NCI-H460 (cell line): Measurements from ENCODE around the gene CCDC6. TPM values are rescaled to one million over a fixed set of nuclear protein-coding genes. Genes with fewer than 3 reads are reported as not detected.
A peak's percentile ranks its signal among the peaks of the same experiment; 100 is the strongest.
"Not testable (repeated sequence)": the region's sequence is repeated elsewhere in the genome, so short reads cannot be mapped to it uniquely, and the experiment has no call there.

Experiments used
- DNase-seq: peaks from one replicate; pipeline ENCODE4 v3.0.0-alpha.2; 2016; ENCODE audit warnings: low read depth; ENCODE audit errors: extremely low read depth
- total RNA-seq: library from RNA; depleted of rRNA; stranded (reverse); fragments of >200 nt; shearing (Covaris generic); gene quantifications from 2 replicates; pipeline ENCODE4 v1.2.3, GENCODE V29; 2014

Gene CCDC6
- total RNA-seq, 1 experiment from 2014 or later = 37.6 TPM

DNA sequence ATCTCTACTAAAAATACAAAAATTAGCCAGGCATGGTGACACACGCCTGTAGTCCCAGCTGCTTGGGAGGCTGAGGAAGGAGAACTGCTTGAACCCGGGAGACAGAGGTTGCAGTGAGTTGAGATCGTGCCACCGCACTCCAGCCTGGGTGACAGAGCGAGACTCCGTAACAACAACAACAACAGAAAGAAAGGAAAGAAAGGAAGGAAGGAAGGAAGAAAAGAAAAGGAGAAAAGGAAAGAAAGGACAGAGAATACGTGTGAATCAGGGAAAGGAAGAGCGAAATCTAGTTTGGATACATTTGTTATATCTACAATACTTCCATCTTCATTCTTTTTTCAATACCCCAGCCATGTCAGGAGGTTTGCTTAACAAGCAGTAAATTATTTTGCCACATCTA is 21.5 kb downstream of the CCDC6 start:
- not testable (repeated sequence) for DNase-seq

DNA sequence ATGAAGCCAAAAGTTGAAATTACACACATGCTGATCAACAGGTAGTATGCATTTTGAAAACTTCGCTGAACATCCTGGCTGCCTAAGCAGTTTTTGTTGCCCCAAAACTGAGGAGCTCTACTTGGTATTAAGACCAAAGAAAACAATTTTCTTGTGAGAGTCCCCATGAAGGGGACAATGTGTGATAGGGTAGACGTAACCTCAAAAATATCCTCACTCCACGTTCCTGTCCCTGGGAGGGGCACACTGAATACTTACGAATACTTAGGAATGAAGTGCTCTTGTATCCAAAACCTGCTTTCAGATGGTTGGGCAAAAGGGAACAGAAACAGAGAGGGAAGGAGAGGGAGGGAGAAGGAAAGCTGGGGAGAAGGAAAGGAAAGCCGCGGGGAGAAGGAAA is 24.7 kb downstream of the CCDC6 start:
- DNase-seq = no peak

DNA sequence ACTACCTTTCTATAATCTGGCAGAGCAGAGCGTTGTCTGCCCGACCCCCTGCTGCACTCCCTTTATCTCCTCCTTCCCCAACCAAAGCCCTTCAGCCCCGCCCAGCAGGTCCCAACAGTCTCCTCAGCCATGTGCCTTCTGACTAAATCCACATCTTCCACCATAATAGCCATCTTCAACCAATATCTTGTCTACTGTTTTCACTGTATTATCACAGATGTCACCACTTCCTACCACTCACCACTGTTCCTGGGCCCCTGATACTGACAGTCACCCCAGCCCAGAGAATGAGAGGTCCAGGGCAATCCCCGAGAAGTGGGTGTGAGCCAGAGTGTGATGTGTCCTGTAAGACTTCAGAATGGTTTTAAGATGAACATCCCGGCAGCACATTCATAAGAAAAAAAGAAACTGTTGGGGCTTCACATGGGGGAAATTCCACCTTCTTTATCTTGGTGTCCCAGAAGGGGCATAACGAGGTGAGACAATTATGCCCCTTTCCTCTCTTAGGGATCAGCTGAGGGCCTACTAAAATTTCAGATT is 25.3 kb downstream of the CCDC6 start:
- no peak for DNase-seq

DNA sequence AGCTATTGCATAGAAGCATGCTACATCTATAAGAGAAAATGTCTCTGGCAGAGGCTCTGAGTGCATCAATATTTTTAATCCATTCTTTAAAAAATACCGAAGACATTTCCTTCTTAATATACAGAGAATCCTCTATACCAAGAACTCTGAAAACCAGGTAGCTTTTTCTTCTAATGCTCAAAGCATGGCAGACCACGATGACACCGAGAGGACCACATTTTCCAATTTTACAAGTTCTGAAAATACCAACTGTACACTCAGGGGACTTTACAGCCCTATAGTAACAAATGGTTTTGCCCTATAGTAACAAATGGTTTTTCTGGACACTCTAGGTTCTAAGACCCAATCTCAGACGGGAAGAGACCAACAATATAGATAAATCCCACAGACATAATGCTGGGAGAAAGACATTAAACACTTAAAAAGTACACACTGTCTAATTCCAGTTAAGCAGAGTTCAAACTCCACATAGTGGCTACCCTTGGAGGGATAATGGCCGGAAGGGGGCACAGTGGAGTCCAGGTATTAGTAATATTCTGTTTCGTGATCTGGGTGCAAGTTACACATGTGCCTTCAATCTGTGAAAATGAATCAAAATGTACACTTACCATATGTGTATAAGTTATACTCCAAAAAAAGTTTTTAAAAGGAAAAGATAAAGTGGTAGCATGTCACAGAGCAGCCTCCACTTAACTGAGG is 26.2 kb downstream of the CCDC6 start:
- DNase-seq = no peak

DNA sequence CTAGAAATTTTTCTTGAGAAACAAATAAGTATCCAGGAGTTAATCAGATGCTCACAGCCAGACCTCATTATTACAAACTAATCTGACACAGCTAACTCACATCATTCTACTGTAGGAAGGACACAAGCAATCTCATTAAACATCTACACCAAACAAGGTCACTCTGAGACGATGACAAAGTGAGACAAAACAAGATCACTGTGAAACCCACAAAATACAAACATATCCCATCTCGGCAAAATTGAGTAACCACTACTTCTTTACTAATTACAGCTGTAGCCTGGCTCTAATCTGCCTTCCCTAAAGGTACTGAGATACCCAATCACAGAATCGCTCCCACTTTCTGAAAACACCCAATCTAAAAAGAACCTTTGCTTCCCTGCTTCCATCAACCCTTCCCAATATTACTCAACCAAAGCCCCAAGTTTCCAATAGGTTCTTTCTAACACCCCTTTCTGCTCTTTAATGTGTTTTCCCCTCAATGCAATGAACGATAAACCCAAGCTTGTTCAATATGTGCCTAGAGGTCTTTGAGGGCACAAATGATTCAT is 26.9 kb downstream of the CCDC6 start:
- DNase-seq = no peak

DNA sequence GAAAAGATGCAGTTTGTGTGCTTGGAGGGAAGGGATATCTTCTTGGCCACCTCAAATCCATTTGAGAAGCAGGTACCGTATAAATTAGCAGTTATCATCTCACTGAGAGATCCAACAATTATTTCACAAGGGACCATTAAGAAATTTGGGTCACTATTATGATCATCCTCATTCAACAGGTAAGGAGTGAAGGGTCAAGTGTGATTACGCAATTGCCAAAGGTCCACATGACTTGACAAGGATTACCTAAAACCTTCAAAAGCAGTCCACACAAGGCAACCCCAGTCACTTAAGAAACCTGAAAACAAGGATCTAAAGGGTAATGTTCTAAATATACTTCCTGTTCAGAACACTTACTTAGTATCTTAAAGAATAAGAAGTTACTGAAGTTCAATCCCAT is 27.4 kb downstream of the CCDC6 start:
- DNase-seq = no peak

DNA sequence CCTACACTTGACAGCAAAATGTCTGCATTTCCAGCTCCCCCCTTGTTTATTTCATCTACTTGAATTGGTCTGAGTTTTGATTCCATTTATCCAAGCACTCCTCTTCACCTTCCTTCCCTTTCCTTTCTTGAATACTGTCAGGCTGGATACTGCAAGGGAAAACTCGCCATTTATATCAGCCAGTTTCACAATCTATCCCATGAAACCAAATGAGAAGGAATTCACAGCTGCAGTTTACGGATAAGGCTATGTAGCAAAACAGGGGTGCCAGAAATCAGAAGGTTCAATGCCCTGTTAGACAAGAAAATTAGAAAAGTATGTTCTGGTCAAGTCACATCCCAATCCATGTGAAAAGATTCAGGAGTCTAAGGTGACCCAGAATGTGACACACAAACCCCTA is 28.1 kb downstream of the CCDC6 start:
- no peak for DNase-seq

DNA sequence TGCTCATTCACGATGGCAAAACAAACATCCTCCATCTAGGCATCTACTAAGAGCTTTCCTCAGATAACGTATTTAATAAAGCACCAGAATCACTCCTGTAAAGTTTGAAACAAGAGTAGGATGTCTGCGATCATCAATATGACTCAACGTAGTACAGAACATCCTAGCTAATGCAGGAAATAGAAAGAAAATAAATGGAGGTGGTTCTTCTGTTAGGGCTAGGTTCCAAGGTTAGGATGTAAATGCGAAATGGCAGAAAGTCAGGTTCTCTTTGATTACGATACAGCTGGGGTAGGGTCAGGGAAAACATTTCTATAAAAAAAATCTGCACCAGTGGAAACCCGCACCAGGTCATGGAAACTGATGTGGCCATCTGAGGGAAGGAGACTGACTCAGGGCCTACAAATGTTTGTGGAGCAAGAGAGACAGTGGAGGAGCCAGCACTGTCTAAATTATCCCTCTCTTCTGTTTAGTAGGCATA is 29.1 kb downstream of the CCDC6 start:
- no peak for DNase-seq

DNA sequence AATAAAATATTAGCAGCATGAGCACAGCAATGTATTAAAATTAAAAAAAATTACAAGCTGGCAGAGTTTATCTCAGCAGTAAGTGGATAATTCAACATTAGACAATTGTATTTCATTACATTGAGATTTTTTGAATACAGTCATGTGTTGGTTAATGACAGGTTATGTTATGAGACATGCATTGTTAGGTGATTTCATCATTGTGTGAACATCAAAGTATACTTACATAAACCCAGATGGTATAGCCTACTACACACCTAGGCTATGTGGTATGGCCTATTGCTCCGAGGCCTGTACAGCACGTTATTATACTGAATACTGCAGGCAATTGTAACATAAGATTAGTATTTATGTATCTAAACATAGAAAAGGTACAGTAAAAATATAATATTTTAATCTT is 29.7 kb downstream of the CCDC6 start:
- DNase-seq = no peak

DNA sequence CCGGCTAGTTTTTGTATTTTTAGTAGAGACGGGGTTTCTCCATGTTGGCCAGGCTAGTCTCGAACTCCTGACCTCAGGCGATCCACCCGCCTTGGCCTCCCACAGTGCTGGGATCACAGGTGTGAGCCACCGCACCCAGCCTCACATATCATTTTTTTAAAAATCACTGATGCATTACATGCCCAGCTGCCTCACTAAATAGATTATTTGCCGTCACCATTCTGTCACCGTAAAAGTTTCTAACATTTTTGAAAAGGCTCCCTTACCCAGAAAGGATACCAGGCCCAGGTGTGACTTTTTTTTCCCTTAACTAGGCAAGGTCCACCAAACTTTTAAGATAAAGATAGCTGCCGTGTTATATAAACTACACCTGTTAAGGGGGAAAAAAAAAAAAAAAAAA is 30.1 kb downstream of the CCDC6 start:
- DNase-seq = not testable (repeated sequence)

DNA sequence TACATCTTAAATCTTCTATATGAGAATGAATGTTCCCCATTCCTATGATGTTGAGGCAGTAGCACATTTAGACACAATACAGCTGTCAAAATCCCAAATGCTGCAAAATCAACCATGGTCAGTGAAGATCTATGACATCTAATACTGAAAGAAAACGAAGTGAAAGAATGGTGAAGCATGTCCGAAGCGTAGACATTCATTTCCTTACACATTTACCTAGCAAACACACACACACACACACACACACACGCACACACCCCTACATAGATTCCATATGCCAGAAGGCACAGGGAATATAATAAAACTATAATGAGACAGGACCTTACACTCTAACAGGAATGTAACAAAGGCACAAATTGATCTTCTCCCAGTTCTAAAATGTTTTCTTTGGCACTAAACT is 32.5 kb downstream of the CCDC6 start:
- DNase-seq = no peak

DNA sequence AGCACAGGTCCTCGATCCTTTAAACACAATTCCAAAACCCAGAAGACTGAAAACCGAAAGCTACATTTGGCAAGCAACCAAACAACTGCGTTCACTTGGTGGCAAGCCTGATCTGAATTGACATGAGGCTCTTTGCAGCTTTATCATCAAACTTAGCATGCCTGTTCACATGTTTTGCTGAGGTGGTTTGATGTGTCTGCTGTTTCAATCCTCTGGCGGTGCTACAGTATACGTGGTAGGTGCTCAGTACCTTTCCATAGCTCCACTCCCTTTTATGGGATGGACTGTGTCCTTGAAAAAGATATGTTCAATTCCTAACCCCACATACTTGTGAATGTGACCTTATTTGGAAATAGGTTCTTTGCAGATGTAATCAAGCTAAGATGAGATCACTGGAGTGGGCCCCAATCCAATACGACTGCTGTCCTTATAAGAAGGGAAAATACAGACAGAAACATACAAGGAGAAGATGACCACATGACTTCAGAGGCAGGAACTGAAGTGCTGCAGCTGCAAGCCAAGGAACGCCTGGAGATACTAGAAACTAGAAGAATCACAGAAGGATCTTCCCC is 33.4 kb downstream of the CCDC6 start:
- DNase-seq = no peak

DNA sequence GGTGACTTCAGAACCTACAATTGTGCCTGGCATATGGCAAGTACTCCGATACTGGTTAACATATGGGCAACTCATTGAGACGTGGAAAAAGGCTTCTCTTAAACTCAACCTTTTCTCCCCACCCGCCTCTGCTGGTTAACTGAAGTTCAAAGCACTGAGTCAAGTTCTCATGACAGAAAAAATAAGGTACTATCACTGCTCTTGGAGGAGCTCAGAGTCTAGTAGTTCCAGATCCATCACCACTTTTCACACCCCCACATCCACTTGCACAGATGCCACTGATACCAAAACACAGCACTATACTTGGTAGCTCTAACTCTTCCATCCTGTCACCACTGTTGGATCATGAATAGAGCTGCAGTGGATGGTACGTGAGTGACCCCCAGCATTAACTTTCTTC is 36.2 kb downstream of the CCDC6 start:
- no peak for DNase-seq

DNA sequence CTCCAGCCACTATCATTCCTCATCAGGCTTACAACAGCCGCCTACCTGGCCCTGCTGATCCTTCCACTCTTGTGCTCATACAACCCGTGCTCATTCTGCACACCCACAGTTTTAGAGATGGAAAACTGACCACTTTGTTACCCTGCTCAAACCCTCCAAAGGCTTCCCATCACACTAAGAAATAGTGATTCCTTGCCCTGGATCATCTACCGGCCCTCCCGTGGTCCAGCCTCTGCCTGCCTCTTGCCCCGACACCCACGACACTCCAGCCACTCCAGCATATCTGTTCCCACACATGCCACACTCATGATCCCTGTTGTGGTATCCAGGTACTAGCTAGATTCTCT is 36.8 kb downstream of the CCDC6 start:
- no peak for DNase-seq

DNA sequence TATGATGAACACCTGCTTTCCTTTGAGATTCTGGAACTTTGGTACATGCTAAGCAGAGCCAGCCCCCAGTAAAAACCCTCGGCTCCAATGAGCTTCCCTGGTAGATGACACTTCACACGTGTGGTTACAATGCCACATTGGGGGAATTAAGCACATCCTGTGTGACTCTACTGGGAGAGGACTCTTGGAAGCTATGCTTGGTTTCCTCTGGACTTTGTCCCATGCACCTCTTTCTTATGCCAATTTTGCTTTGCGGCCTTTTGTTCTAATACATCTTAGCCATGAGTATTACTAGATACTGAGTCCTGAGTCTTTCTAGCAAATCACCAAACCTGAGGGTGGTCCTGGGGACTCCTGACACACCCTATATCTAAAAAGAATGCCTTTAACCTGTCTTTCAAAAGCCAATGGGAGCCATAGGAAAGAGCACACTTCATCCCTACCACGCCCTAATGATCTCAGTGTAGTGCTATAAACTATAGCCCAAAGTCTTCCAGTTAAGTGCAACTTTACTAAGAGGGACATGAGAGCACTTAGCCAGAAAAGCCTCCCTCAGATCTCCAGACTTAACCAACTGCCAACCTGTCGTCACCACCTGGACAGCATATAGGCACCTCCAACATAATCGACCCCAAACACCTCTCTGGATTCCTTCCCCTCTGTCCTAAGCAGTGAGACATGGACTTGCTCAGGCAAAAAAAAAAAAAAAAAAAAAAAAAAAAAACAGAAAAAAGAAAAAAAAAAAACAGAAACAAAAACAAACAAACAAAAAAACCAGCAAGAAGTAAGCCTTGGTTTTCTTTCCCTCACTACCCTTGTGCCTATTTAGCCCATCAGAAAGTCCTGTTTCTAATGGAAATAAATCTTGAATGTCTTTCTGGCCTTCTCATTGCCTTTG is 37.4 kb downstream of the CCDC6 start:
- DNase-seq = no peak

DNA sequence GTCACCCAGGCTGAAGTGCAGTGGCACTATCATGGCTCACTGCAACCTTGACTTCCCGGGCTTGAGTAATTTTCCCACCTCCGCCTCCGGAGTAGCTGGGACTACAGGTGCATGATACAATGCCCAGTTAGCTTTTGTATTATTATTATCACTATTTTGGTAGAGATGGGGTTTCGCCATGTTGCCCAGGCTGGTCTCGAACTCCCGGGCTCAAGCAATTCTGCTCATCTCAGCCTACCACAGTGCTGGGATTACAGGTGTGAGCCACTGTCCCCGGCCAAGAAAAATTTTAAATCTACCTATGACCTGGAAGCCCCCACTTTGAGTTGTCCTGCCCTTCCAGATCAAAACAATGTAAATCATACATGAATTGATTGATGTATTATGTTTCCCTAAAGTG is 38.8 kb downstream of the CCDC6 start:
- no peak for DNase-seq

DNA sequence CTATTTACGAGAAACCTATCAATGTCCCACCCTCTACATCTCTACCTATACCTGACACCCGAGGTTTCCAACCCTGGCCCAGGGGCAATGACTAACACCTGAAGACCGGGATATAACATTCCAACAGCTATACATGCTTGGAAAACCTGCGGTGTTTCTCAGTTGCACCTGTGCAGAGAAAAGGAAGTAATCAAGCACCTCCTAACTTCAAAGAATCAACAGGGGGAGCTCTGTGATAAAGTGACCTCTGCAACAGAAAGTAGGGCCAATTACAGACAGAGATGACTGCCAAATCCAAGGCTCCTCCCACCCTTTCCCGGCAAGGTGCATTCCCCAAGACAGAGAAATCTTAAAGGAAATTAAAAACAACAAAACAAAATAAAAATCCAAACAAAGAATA is 41.3 kb downstream of the CCDC6 start:
- DNase-seq = peak; percentile 7

DNA sequence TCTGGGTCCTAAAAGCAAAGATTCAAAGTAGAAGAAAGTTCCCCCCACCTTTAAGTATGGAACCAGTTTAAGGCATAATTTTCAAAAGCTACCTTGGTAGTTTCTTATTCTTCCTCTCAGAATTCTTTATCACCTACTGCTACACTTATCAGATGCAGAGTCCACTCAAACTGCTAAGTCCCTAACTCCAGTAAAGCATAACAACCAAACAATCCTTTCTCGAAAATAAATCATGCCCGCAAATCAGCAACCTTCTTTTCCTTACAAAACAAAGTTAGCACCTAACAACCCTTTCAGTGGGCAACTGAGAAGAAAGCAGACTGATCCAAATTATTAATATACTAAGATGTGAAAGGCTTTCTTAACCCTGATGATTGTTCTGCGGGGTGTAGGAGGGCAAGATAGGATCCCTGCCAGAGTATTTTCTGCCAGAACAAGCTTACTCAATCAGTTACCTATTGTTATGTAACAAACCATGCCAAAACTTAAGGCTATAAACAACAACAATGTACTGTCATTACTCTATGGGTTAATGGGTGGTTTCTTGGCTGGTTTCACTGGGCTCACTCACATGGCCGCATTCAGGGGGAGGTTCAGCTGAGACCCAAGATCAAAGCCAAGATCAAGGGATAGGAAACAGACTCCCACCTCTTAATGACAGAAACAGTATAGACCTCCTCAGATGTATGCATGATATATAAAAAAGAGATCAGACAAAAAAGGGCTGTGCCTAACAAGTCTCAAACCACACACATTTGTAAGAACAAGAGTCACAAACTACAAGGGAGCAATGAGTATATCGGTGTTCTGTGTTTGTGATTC is 42.0 kb downstream of the CCDC6 start:
- no peak for DNase-seq

DNA sequence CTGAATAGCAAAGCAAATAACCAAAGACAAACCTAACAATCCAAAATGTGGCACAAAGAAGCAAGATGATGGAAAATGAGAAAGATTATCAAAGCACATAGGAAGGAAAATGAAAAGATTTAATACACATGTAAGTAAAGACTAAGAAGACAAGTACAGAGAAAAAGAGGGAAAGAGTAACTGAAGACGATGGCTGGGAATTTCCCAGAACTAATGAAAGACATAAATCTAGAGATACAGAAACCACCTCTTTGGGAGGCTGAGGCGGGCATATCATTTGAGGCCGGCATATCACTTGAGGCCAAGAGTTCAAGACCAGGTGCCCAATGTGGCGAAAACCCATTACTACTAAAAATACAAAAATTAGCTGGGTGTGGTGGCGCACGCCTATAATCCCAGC is 46.8 kb downstream of the CCDC6 start:
- no peak for DNase-seq

DNA sequence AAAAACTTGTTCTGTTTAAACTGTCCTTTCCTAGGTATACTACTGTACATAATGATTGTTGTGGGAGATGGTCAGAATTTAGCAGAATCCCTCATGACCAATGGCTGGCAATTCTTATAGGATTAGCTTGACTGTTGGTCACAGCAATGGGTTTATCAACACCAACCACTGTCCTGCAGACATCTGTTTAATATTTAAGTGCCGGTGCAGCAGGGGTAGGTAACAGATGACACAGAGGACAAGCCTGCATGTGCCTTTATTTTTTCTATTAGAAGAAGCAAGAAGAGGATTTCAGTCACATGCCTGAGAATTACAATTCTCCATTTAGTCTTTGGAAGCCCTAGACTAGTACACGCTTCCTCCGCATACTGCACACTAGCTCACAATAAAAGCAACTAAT is 48.4 kb downstream of the CCDC6 start:
- no peak for DNase-seq
